ENCODE measurements around the gene AGPAT3.
A peak's percentile ranks its signal among the peaks of the same experiment; 100 is the strongest.
"Not testable (repeated sequence)": the region's sequence is repeated elsewhere in the genome, so short reads cannot be mapped to it uniquely, and the experiment has no call there.

Gene AGPAT3

GRCh38 chr21:43842742-43843141, 22.3 kb upstream of the AGPAT3 start:
- H3K23ac ChIP-seq (ENCODE audit: low read length in 2 of 2), result no peak overlapping the region
- WGBS, result no CpG with 5 or more reads among the region's 2 CpGs

GRCh38 chr21:43844906-43845305, 20.1 kb upstream of the AGPAT3 start:
- H2BK5ac ChIP-seq (ENCODE audit: low read depth, low read length, poor library complexity, severe bottlenecking); DNase-seq; H4K8ac ChIP-seq (ENCODE audit: low read length); H3K79me1 ChIP-seq (replicated peaks; ENCODE audit: low read length, poor library complexity, severe bottlenecking); H3K27ac ChIP-seq (ENCODE audit: low read length, poor library complexity, severe bottlenecking); H3K4me3 ChIP-seq (ENCODE audit: insufficient read depth in 1 of 2, low read depth in 1 of 2, low read length in 2 of 2); H3K4me1 ChIP-seq (ENCODE audit: control insufficient read depth, insufficient read depth, low read depth, low read length); H4K91ac ChIP-seq (ENCODE audit: low read length); H3K4ac ChIP-seq (ENCODE audit: low read depth in 1 of 2, low read length in 2 of 2); H3K4me2 ChIP-seq (ENCODE audit: low read length, poor library complexity, severe bottlenecking); H3K14ac ChIP-seq (ENCODE audit: low read length in 2 of 2); H2BK120ac ChIP-seq (ENCODE audit: low read depth, low read length); H2AK5ac ChIP-seq (ENCODE audit: low read length, severe bottlenecking); H3K9me3 ChIP-seq (ENCODE audit: control insufficient read depth, low read length); H3K18ac ChIP-seq (ENCODE audit: low read depth in 1 of 2, low read length in 2 of 2); H2BK15ac ChIP-seq (ENCODE audit: low read depth, poor library complexity, severe bottlenecking); H2AFZ ChIP-seq (ENCODE audit: low read depth, low read length); H3K36me3 ChIP-seq (ENCODE audit: control insufficient read depth in 1 of 2, insufficient read depth in 2 of 2, low read depth in 1 of 2, low read length in 2 of 2); H3K9ac ChIP-seq (ENCODE audit: low read length); H2BK12ac ChIP-seq (ENCODE audit: low read length in 2 of 2); H3K23ac ChIP-seq (ENCODE audit: low read length in 2 of 2): not testable (repeated sequence)
- peaks cover 7 to 12% of the 10 kb centered on the region in 2 experiments for H3K27me3 ChIP-seq (ENCODE audit: control insufficient read depth in 1 of 2, insufficient read depth in 1 of 2, low read length in 2 of 2)
- 70% methylated on average over 5 of the region's 5 CpGs for WGBS

More at GRCh38 chr21:43842742-43843141, 22.3 kb upstream of the AGPAT3 start:
- H3K27ac ChIP-seq (ENCODE audit: low read length, poor library complexity, severe bottlenecking), result no peak overlapping the region
- H2BK15ac ChIP-seq (ENCODE audit: low read depth, poor library complexity, severe bottlenecking), result no peak overlapping the region
- H2BK120ac ChIP-seq (ENCODE audit: low read depth, low read length), result no peak overlapping the region
- no peak overlapping the region for H3K4ac ChIP-seq (ENCODE audit: low read depth in 1 of 2, low read length in 2 of 2)
- no peaks in the 10 kb centered on the region for H3K4me1 ChIP-seq (ENCODE audit: control insufficient read depth, insufficient read depth, low read depth, low read length)
- no peaks in the 10 kb centered on the region for H3K79me1 ChIP-seq (replicated peaks; ENCODE audit: low read length, poor library complexity, severe bottlenecking)
- peak; percentile 14 for DNase-seq
- H2AK5ac ChIP-seq (ENCODE audit: low read length, severe bottlenecking), result no peak overlapping the region
- H4K8ac ChIP-seq (ENCODE audit: low read length), result no peak overlapping the region
- no peak overlapping the region for H4K91ac ChIP-seq (ENCODE audit: low read length)
- no peak overlapping the region for H2BK5ac ChIP-seq (ENCODE audit: low read depth, low read length, poor library complexity, severe bottlenecking)
- H3K4me2 ChIP-seq (ENCODE audit: low read length, poor library complexity, severe bottlenecking), result no peak overlapping the region
- no peak overlapping the region for H3K18ac ChIP-seq (ENCODE audit: low read depth in 1 of 2, low read length in 2 of 2)
- H3K9ac ChIP-seq (ENCODE audit: low read length), result no peak overlapping the region
- no peak overlapping the region for H2AFZ ChIP-seq (ENCODE audit: low read depth, low read length)
- no peaks in the 10 kb centered on the region for H3K36me3 ChIP-seq (ENCODE audit: control insufficient read depth in 1 of 2, insufficient read depth in 2 of 2, low read depth in 1 of 2, low read length in 2 of 2)
- no peak overlapping the region for H2BK12ac ChIP-seq (ENCODE audit: low read length in 2 of 2)
- no peak overlapping the region for H3K4me3 ChIP-seq (ENCODE audit: insufficient read depth in 1 of 2, low read depth in 1 of 2, low read length in 2 of 2)
- peaks cover 15 to 16% of the 10 kb centered on the region in 2 experiments for H3K27me3 ChIP-seq (ENCODE audit: control insufficient read depth in 1 of 2, insufficient read depth in 1 of 2, low read length in 2 of 2)
- no peaks in the 10 kb centered on the region for H3K9me3 ChIP-seq (ENCODE audit: control insufficient read depth, low read length)
- H3K14ac ChIP-seq (ENCODE audit: low read length in 2 of 2), result no peak overlapping the region

DNA sequence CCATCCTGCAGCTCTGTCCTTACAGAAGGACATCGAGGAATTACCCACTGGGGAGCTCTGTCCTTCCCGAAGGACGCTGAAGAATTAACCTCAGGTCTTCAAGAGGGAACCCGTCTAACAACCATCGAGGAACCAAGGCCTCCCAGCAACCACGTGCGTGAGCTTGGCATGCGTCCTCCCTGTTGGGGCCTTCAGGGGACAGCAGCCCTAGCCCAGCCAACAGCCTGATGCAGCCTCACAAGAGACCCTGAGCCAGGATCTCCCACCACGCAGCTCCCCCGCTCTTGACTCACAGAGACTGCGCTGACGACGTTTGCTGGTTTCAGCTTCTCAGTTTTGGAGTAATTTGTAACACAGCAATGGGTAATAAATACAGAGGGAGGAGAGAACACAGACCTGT, 19.6 kb upstream of the AGPAT3 start:
- H3K4me2 ChIP-seq (ENCODE audit: low read length, poor library complexity, severe bottlenecking), result no peak overlapping the region
- peaks cover 9 to 12% of the 10 kb centered on the region in 2 experiments for H3K27me3 ChIP-seq (ENCODE audit: control insufficient read depth in 1 of 2, insufficient read depth in 1 of 2, low read length in 2 of 2)
- H3K4ac ChIP-seq (ENCODE audit: low read depth in 1 of 2, low read length in 2 of 2), result no peak overlapping the region
- no peak overlapping the region for H2BK5ac ChIP-seq (ENCODE audit: low read depth, low read length, poor library complexity, severe bottlenecking)
- 86% methylated on average over 13 of the region's 13 CpGs for WGBS
- no peak for DNase-seq
- no peak overlapping the region for H3K18ac ChIP-seq (ENCODE audit: low read depth in 1 of 2, low read length in 2 of 2)
- no peak overlapping the region for H2BK15ac ChIP-seq (ENCODE audit: low read depth, poor library complexity, severe bottlenecking)
- no peak overlapping the region for H2BK12ac ChIP-seq (ENCODE audit: low read length in 2 of 2)
- no peak overlapping the region for H2AK5ac ChIP-seq (ENCODE audit: low read length, severe bottlenecking)
- H3K4me3 ChIP-seq (ENCODE audit: insufficient read depth in 1 of 2, low read depth in 1 of 2, low read length in 2 of 2), result no peak overlapping the region
- no peaks in the 10 kb centered on the region for H3K36me3 ChIP-seq (ENCODE audit: control insufficient read depth in 1 of 2, insufficient read depth in 2 of 2, low read depth in 1 of 2, low read length in 2 of 2)
- no peak overlapping the region for H3K14ac ChIP-seq (ENCODE audit: low read length in 2 of 2)
- no peak overlapping the region for H2BK120ac ChIP-seq (ENCODE audit: low read depth, low read length)
- H4K8ac ChIP-seq (ENCODE audit: low read length), result no peak overlapping the region
- no peaks in the 10 kb centered on the region for H3K9me3 ChIP-seq (ENCODE audit: control insufficient read depth, low read length)
- no peaks in the 10 kb centered on the region for H3K79me1 ChIP-seq (replicated peaks; ENCODE audit: low read length, poor library complexity, severe bottlenecking)
- no peak overlapping the region for H3K9ac ChIP-seq (ENCODE audit: low read length)
- no peak overlapping the region for H3K27ac ChIP-seq (ENCODE audit: low read length, poor library complexity, severe bottlenecking)
- H2AFZ ChIP-seq (ENCODE audit: low read depth, low read length), result no peak overlapping the region
- H4K91ac ChIP-seq (ENCODE audit: low read length), result no peak overlapping the region
- H3K23ac ChIP-seq (ENCODE audit: low read length in 2 of 2), result no peak overlapping the region
- H3K4me1 ChIP-seq (ENCODE audit: control insufficient read depth, insufficient read depth, low read depth, low read length), result no peaks in the 10 kb centered on the region

DNA sequence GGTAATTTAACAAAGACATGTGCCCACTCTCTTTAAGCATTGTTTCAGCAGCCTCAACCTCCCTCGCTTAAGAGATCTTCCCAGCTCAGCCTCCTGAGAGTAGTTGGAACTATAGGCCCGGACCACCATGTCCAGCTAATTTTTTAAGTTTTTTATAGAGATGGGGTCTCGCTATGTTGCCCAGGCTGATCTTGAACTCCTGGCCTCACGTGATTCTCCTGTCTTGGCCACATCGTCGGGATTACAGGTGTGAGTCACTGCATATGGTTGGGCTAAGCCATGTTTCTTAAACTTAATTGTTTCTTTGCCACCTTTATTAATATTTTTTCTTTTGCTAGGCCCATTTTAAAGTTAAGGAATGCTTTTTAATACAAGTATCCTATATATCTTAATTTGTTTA, 18.6 kb upstream of the AGPAT3 start:
- H3K27ac ChIP-seq (ENCODE audit: low read length, poor library complexity, severe bottlenecking), result no peak overlapping the region
- 98% methylated on average over 4 of the region's 6 CpGs for WGBS
- H3K23ac ChIP-seq (ENCODE audit: low read length in 2 of 2), result no peak overlapping the region
- H3K27me3 ChIP-seq (ENCODE audit: control insufficient read depth in 1 of 2, insufficient read depth in 1 of 2, low read length in 2 of 2), result peaks cover 16 to 19% of the 10 kb centered on the region in 2 experiments
- no peak for DNase-seq
- H2AK5ac ChIP-seq (ENCODE audit: low read length, severe bottlenecking), result no peak overlapping the region
- H4K91ac ChIP-seq (ENCODE audit: low read length), result no peak overlapping the region
- H3K9ac ChIP-seq (ENCODE audit: low read length), result no peak overlapping the region
- H2AFZ ChIP-seq (ENCODE audit: low read depth, low read length), result no peak overlapping the region
- H3K18ac ChIP-seq (ENCODE audit: low read depth in 1 of 2, low read length in 2 of 2), result no peak overlapping the region
- no peak overlapping the region for H3K4me3 ChIP-seq (ENCODE audit: insufficient read depth in 1 of 2, low read depth in 1 of 2, low read length in 2 of 2)
- H3K14ac ChIP-seq (ENCODE audit: low read length in 2 of 2), result no peak overlapping the region
- no peak overlapping the region for H3K4ac ChIP-seq (ENCODE audit: low read depth in 1 of 2, low read length in 2 of 2)
- no peaks in the 10 kb centered on the region for H3K9me3 ChIP-seq (ENCODE audit: control insufficient read depth, low read length)
- no peaks in the 10 kb centered on the region for H3K79me1 ChIP-seq (replicated peaks; ENCODE audit: low read length, poor library complexity, severe bottlenecking)
- H2BK120ac ChIP-seq (ENCODE audit: low read depth, low read length), result no peak overlapping the region
- no peaks in the 10 kb centered on the region for H3K4me1 ChIP-seq (ENCODE audit: control insufficient read depth, insufficient read depth, low read depth, low read length)
- H3K36me3 ChIP-seq (ENCODE audit: control insufficient read depth in 1 of 2, insufficient read depth in 2 of 2, low read depth in 1 of 2, low read length in 2 of 2), result no peaks in the 10 kb centered on the region
- no peak overlapping the region for H4K8ac ChIP-seq (ENCODE audit: low read length)
- H2BK12ac ChIP-seq (ENCODE audit: low read length in 2 of 2), result no peak overlapping the region
- no peak overlapping the region for H3K4me2 ChIP-seq (ENCODE audit: low read length, poor library complexity, severe bottlenecking)
- no peak overlapping the region for H2BK15ac ChIP-seq (ENCODE audit: low read depth, poor library complexity, severe bottlenecking)
- H2BK5ac ChIP-seq (ENCODE audit: low read depth, low read length, poor library complexity, severe bottlenecking), result no peak overlapping the region

All from mesenchymal stem cell (in vitro differentiated cells and primary cell).